A673 (cell line): ENCODE results near the gene CLEC4F. TPM values are rescaled to one million over a fixed set of nuclear protein-coding genes. Genes with fewer than 3 reads are reported as not detected.
A peak's percentile ranks its signal among the peaks of the same experiment; 100 is the strongest.

Experiments used
- Bru-seq: library from RNA; stranded (reverse); fragments of 400-500 nt; gene quantifications from one replicate; lab custom pipeline; 2021; lab: Mats Ljungman, UMichigan
- BruChase-seq, 2 experiments: library from RNA; stranded (reverse); fragments of 400-500 nt; gene quantifications; one replicate each; lab custom pipeline; 2021; lab: Mats Ljungman, UMichigan
- BruUV-seq: library from RNA; stranded (reverse); fragments of 400-500 nt; replicated peaks from 2 replicates; lab custom pipeline; 2021; lab: Mats Ljungman, UMichigan
- CTCF ChIA-PET: fragments of 300-600 bp; sonication (Branson Sonifier 250); formaldehyde crosslinking; loops from one replicate; lab custom pipeline; 2022; ENCODE audit warnings: antibody characterized with exemption; lab: Charles Lee
- POLR2A ChIA-PET: fragments of 300-600 bp; sonication (Branson Sonifier 250); formaldehyde crosslinking; loops from one replicate; lab custom pipeline; 2022; ENCODE audit warnings: antibody characterized with exemption; ENCODE audit not compliant: low non-redundant PET; lab: Charles Lee
- DNase-seq: peaks from one replicate; pipeline ENCODE4 v3.0.0-alpha.2; 2015; ENCODE audit warnings: low spot score
- H3K27ac ChIP-seq: fragments of 200-600 bp; sonication (generic); 2 replicates; pipeline ENCODE4 v1.5.1; 2016; ENCODE audit warnings: mixed run types, low read depth, mild to moderate bottlenecking, mixed read lengths, antibody characterized with exemption, low read length; ENCODE audit not compliant: poor library complexity, severe bottlenecking
- H3K27me3 ChIP-seq: fragments of 200-600 bp; sonication (generic); replicated peaks from 2 replicates; pipeline ENCODE4 v1.6.1; 2017; ENCODE audit warnings: mixed run types, low read depth, mild to moderate bottlenecking, mixed read lengths, antibody characterized with exemption, low read length; ENCODE audit not compliant: insufficient read depth, poor library complexity
- H3K36me3 ChIP-seq: fragments of 200-600 bp; sonication (generic); 2 replicates; pipeline ENCODE4 v1.6.1; 2016; ENCODE audit warnings: mixed run types, mild to moderate bottlenecking, mixed read lengths, antibody characterized with exemption, low read length; ENCODE audit not compliant: insufficient read depth, poor library complexity, severe bottlenecking
- H3K4me1 ChIP-seq: fragments of 200-600 bp; sonication (generic); 2 replicates; pipeline ENCODE4 v1.6.1; 2017; ENCODE audit warnings: mixed run types, mild to moderate bottlenecking, mixed read lengths, antibody characterized with exemption, low read length; ENCODE audit not compliant: insufficient read depth, poor library complexity, severe bottlenecking
- H3K4me3 ChIP-seq: fragments of 200-600 bp; sonication (generic); 2 replicates; pipeline ENCODE4 v1.5.1; 2016; ENCODE audit warnings: low read depth, mixed run types, mild to moderate bottlenecking, mixed read lengths, low read length; ENCODE audit not compliant: poor library complexity, severe bottlenecking
- H3K9me3 ChIP-seq: fragments of 200-600 bp; sonication (generic); 2 replicates; pipeline ENCODE4 v1.6.1; 2016; ENCODE audit warnings: mixed run types, low read depth, mild to moderate bottlenecking, mixed read lengths, antibody characterized with exemption, low read length; ENCODE audit not compliant: poor library complexity, severe bottlenecking
- CTCF ChIP-seq: fragments of 300-800, 200-600 bp; sonication (generic); conservative IDR thresholded peaks from 2 replicates; pipeline ENCODE4 v1.5.1; 2017; ENCODE audit warnings: low read depth, mild to moderate bottlenecking, antibody characterized with exemption, low read length, moderate library complexity, mixed read lengths
- EZH2 ChIP-seq: fragments of 200-600 bp; sonication (generic); IDR thresholded peaks from 2 replicates; pipeline ENCODE4 v1.6.1; 2017; ENCODE audit warnings: borderline replicate concordance, low read depth, mild to moderate bottlenecking, mixed read lengths, antibody characterized with exemption, low read length; ENCODE audit not compliant: poor library complexity, severe bottlenecking
- intact Hi-C: fragments of 100-400 bp; cut with micrococcal nuclease; formaldehyde crosslinking; loops from one replicate; pipeline ENCODE4 v1.10.0; 2022; ENCODE audit not compliant: unreplicated experiment
- long read RNA-seq: library from polyadenylated mRNA; stranded (forward); transcript quantifications from one replicate; pipeline ENCODE4 v2.0.0, GENCODE V29; 2022
- total RNA-seq: library from RNA; stranded (reverse); gene quantifications from 2 replicates; pipeline ENCODE4 v1.2.3, GENCODE V29; 2021

Gene CLEC4F
- 0.67 and 1.1 TPM in 2 replicates for total RNA-seq
- Bru-seq, nascent RNA = percentile 40 among the genes with signal in this experiment
- percentile 48 among the genes with signal in this experiment for BruChase-seq, experiment 1, labeled RNA remaining after a 2-hour chase
- percentile 40 among the genes with signal in this experiment for BruChase-seq, experiment 2, labeled RNA remaining after a 6-hour chase
- long read RNA-seq, partial matches to known transcripts = 0 of 1 reads
- long read RNA-seq, other reads (novel, unspliced or antisense) = 1 of 1 reads

- Histone ChIP-seq H3K4me1 (no peaks in the 10 kb centered on the region), H3K27me3 (no peaks in the 10 kb centered on the region), H3K4me3 (no peak within 1 kb of the TSS), H3K9me3 (no peaks in the 10 kb centered on the region), H3K27ac (no peak within 1 kb of the TSS), H3K36me3 (no peaks in the 10 kb centered on the region)
- no peak for DNase-seq
- TF ChIP-seq EZH2 (no peak), CTCF (no peak)
- no TSS peak for BruUV-seq
- intact Hi-C loops = no loop called here
- ChIA-PET POLR2A (no interaction called here), CTCF (no interaction called here)
Measured at GRCh38 chr2:70820499-70820898, at the start of gene CLEC4F. TSS of gene CLEC4F (minus strand) at chr2:70820599. CDS start at chr2:70820523, 76 bp downstream.

GRCh38 chr2:70868970-70869369, 48.6 kb upstream of the CLEC4F start:
- no peak overlapping the region for H3K27ac ChIP-seq
- no peak overlapping the region for H3K4me3 ChIP-seq
- H3K4me1 ChIP-seq = peaks cover 7% of the 10 kb centered on the region
- no TSS peak for BruUV-seq
- no peaks in the 10 kb centered on the region for H3K36me3 ChIP-seq
- no peaks in the 10 kb centered on the region for H3K9me3 ChIP-seq
- ChIA-PET POLR2A (no interaction called here), CTCF (no interaction called here)
- H3K27me3 ChIP-seq = no peaks in the 10 kb centered on the region
- intact Hi-C loops = loop anchor here (10.0 kb wide), 2 partner anchors 106 to 214 kb away; partner anchors contain the start of gene ANKRD53
- no peak for TF ChIP-seq EZH2
- TF ChIP-seq CTCF = no peak
- no peak for DNase-seq

GRCh38 chr2:70861777-70862625, 41.6 kb upstream of the CLEC4F start:
- TF ChIP-seq CTCF (peak; percentile 99), EZH2 (no peak)
- Histone ChIP-seq H3K4me1 (no peaks in the 10 kb centered on the region), H3K4me3 (no peak overlapping the region), H3K9me3 (no peaks in the 10 kb centered on the region), H3K27me3 (no peaks in the 10 kb centered on the region), H3K36me3 (no peaks in the 10 kb centered on the region), H3K27ac (no peak overlapping the region)
- POLR2A ChIA-PET = no interaction called here
- BruUV-seq = no TSS peak
- CTCF ChIA-PET = interaction anchor here (1.4 kb wide), 1 partner anchor 86 kb away, joined by 6 read pairs; no protein-coding TSS in a partner anchor
- peak; percentile 87 for DNase-seq
- intact Hi-C loops = loop anchor here (2.0 to 10.0 kb wide), 3 partner anchors 87 to 207 kb away; partner anchors contain the start of gene ANKRD53
